ENCODE measurements around the gene SEMA5A.

DNA sequence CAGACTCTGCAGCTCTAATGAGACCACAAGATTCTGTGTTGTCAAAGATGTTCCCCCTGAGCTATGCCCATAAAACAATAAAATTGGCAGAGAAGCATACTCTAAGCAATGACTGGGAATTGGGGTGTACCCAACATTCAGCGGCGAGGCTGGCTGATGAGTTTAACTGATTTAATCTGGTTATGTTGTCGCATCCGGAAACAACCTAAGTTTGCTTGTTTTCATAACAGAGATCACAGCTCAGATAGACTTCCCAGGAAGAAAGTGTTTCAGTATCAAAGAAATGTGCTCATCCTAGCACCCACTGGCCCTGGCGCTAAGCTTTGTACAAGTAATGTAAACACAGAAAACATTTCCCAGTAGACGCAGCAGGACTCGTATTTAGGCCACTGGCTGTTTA, 7.4 kb downstream of the SEMA5A start:
- no peak for TF ChIP-seq CTCF (IDR thresholded peaks at IDR 0.05)
- no peak for TF ChIP-seq POLR2AphosphoS5 (IDR thresholded peaks at IDR 0.05; ENCODE audit: low read depth, low read length)
- no peak for TF ChIP-seq REST (IDR thresholded peaks at IDR 0.05; ENCODE audit: insufficient read depth in 1 of 2, low read depth in 2 of 2, low read length in 1 of 2)
